Uterus (tissue), 4 donors: ENCODE data around the gene IFI16. TPM values are rescaled to one million over a fixed set of nuclear protein-coding genes. Genes with fewer than 3 reads are reported as not detected.

Source experiments
- DNase-seq, 2 donors: peaks; one replicate each; pipeline ENCODE4 v3.0.0-alpha.2; 2019 to 2020
- H3K27ac ChIP-seq, 2 donors: fragments of 200-600 bp; sonication (generic); 1 replicate in 1 of 2; 2 replicates in 1 of 2; pipeline ENCODE4 v1.5.1; 2016 to 2018
- H3K27me3 ChIP-seq, 2 donors: fragments of 200-600 bp; sonication (generic); one replicate each; pipeline ENCODE4 v1.5.1; 2018 to 2019; ENCODE audit warnings: control low read depth in 1 of 2
- H3K36me3 ChIP-seq, 2 donors: fragments of 200-600 bp; sonication (generic); one replicate each; pipeline ENCODE4 v1.5.1; 2019; ENCODE audit warnings: control low read depth in 1 of 2
- H3K4me1 ChIP-seq, 2 donors: fragments of 200-600 bp; sonication (generic); one replicate each; pipeline ENCODE4 v1.5.1; 2018 to 2019; ENCODE audit warnings: control low read depth in 1 of 2
- H3K4me3 ChIP-seq, 2 donors: fragments of 200-600 bp; sonication (generic); 1 replicate in 1 of 2; 2 replicates in 1 of 2; pipeline ENCODE4 v1.5.1; 2018 to 2019; ENCODE audit warnings: mild to moderate bottlenecking in 1 of 2
- H3K9me3 ChIP-seq, 2 donors: fragments of 200-600 bp; sonication (generic); one replicate each; pipeline ENCODE4 v1.5.1; 2019; ENCODE audit warnings: control low read depth in 1 of 2
- POLR2A ChIP-seq, 2 donors: fragments of 450-650 bp; IDR thresholded peaks; one replicate each; pipeline ENCODE4 v1.6.1; 2016; ENCODE audit warnings: antibody characterized with exemption in 2 of 2, mild to moderate bottlenecking in 1 of 2, moderate library complexity in 1 of 2
- intact Hi-C: fragments of 100-400 bp; cut with DNase I; formaldehyde crosslinking; loops from one replicate; pipeline ENCODE4 v1.15.1; 2023; ENCODE audit warnings: low total_unique reads
- total RNA-seq, 4 donors: library from RNA; depleted of rRNA in 3 of 4; stranded (reverse); fragments of >200 nt in 3 of 4; gene quantifications; one replicate each; pipeline versions ENCODE4 v1.1.0 to v1.2.4, GENCODE V29; 2014 to 2023
- TF ChIP-seq, protein P1 (sequence below), 4 experiments: fragments of 200-600 bp in 2 of 4; fragments of 450-650 bp in 2 of 4; sonication (generic) in 2 of 4; IDR thresholded peaks; one replicate each; pipeline ENCODE4 v1.5.1; 2016 to 2019; ENCODE audit warnings: antibody characterized with exemption in 4 of 4, mild to moderate bottlenecking in 2 of 4, moderate library complexity in 1 of 4
- donor health status: DM: yes; HTN: yes; CAD: no.

The IFI16 gene
- total RNA-seq, 4 donors from 2014 or later = 41.9 to 114 (median 59.8) TPM

DNA sequence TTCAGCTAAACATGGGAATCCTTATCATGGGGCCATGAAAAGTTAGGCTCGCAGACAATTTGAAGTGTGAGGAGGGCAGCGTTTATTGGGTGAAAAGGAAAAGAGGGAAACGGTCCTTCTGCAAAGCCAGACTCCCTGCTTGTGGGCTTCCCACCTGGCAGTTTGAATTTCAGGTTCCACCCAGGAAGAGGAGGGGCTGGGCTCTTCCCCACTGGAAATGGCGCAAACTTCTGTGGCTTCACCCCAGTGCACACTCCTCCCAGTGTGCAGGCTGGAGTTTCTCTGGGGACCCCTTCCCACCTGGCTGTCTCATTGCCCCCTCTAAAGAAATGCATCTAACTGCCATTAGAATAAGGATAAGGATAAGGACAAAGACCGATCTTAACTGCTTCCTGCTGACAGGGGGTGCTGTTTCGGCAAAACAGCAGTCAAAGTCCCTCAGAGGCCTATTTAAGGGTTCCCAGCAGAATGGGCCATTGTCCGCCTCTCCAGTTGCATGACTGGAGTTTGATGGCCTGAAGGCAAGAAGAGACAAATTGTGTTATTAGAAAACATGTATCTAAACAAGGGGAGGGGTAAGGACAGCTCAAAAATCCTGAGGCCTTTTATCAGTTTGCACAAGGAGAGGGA lies 46.5 kb downstream of the IFI16 start:
- intact Hi-C loops = no loop called here
- no peak overlapping the region for H3K27ac ChIP-seq
- H3K4me3 ChIP-seq = no peak overlapping the region
- H3K9me3 ChIP-seq = no peaks in the 10 kb centered on the region
- no peaks in the 10 kb centered on the region for H3K27me3 ChIP-seq
- no peaks in the 10 kb centered on the region for H3K4me1 ChIP-seq
- DNase-seq = no peak
- H3K36me3 ChIP-seq = no peaks in the 10 kb centered on the region
- TF ChIP-seq, protein P1, sequence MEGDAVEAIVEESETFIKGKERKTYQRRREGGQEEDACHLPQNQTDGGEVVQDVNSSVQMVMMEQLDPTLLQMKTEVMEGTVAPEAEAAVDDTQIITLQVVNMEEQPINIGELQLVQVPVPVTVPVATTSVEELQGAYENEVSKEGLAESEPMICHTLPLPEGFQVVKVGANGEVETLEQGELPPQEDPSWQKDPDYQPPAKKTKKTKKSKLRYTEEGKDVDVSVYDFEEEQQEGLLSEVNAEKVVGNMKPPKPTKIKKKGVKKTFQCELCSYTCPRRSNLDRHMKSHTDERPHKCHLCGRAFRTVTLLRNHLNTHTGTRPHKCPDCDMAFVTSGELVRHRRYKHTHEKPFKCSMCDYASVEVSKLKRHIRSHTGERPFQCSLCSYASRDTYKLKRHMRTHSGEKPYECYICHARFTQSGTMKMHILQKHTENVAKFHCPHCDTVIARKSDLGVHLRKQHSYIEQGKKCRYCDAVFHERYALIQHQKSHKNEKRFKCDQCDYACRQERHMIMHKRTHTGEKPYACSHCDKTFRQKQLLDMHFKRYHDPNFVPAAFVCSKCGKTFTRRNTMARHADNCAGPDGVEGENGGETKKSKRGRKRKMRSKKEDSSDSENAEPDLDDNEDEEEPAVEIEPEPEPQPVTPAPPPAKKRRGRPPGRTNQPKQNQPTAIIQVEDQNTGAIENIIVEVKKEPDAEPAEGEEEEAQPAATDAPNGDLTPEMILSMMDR (IDR thresholded peaks at IDR 0.05) = no peak
- no peak for TF ChIP-seq POLR2A (IDR thresholded peaks at IDR 0.05)

DNA sequence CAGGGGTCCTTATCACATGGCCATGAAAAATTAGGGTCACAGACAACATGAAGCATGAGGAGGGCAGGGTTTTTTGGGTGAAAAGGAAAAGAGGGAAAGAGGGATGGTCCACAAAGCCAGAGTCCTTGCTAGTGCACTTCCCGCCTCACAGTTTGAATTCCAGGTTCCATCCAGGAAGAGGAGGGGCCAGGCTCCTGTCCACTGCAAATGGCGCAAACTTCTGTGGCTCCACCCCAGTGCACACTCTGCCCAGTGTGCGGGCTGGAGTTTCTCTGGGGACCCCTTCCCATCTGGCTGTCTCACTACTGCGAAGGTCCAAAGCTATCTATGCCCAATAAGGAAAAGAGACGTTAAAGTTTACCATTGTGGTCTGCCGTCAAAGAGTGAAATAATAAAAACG lies 49.0 kb downstream of the IFI16 start:
- Histone ChIP-seq H3K36me3 (no peaks in the 10 kb centered on the region), H3K27me3 (no peaks in the 10 kb centered on the region), H3K4me3 (no peak overlapping the region), H3K9me3 (no peaks in the 10 kb centered on the region), H3K4me1 (no peaks in the 10 kb centered on the region), H3K27ac (no peak overlapping the region)
- no peak for DNase-seq
- TF ChIP-seq POLR2A (IDR thresholded peaks at IDR 0.05) = no peak
- TF ChIP-seq, protein P1 (IDR thresholded peaks at IDR 0.05) = no peak
- intact Hi-C loops = no loop called here

DNA sequence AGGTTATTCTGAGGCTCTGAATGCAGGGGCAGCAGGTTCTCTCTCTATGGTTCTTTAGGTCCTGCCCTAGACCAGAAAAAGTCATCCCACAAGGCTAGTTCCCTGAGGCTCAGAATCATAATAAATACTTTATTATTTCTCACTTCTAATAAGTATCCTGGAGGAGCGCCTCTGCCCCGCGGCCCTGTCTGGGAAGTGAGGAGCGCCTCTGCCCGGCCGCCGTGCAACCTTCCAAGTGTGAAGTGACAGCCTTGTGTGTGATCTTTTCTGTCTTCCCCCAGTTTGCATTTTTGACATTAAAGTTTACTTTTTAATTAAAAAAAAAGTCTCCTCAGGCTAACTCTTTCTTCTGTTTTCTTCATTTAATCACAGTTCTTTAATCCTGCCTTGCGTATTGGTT lies 55.4 kb downstream of the IFI16 start:
- TF ChIP-seq, protein P1 (IDR thresholded peaks at IDR 0.05) = no peak
- no peak for TF ChIP-seq POLR2A (IDR thresholded peaks at IDR 0.05)
- Histone ChIP-seq H3K4me1 (no peaks in the 10 kb centered on the region), H3K36me3 (no peaks in the 10 kb centered on the region), H3K27ac (no peak overlapping the region), H3K4me3 (no peak overlapping the region), H3K9me3 (no peaks in the 10 kb centered on the region), H3K27me3 (no peaks in the 10 kb centered on the region)
- intact Hi-C loops = no loop called here
- DNase-seq = no peak

- intact Hi-C loops = no loop called here
These were observed 56.4 kb downstream of the IFI16 start for GRCh38 chr1:159066108-159066507.

More at GRCh38 chr1:159066108-159066507, 56.4 kb downstream of the IFI16 start:
- H3K36me3 ChIP-seq = no peaks in the 10 kb centered on the region
- no peak for TF ChIP-seq POLR2A (IDR thresholded peaks at IDR 0.05)
- TF ChIP-seq, protein P1 (IDR thresholded peaks at IDR 0.05) = no peak
- no peak for DNase-seq
- no peaks in the 10 kb centered on the region for H3K4me1 ChIP-seq
- H3K9me3 ChIP-seq = no peaks in the 10 kb centered on the region
- no peak overlapping the region for H3K4me3 ChIP-seq
- no peak overlapping the region for H3K27ac ChIP-seq
- no peaks in the 10 kb centered on the region for H3K27me3 ChIP-seq
